Left cardiac atrium (tissue), 4 donors: ENCODE results near the gene OLFM2. TPM values are rescaled to one million over a fixed set of nuclear protein-coding genes. Genes with fewer than 3 reads are reported as not detected.

Experiments used
- ATAC-seq, 2 donors: fragments of 200-7000 bp; cut with Tn5 transposase; one replicate each; pipeline ENCODE4 v1.9.1; 2020; ENCODE audit warnings: mild to moderate bottlenecking in 2 of 2, moderate library complexity in 2 of 2
- DNase-seq: peaks from one replicate; pipeline ENCODE4 v3.0.0-alpha.2; 2020
- intact Hi-C, 2 donors: fragments of 100-400 bp; cut with DNase I; formaldehyde crosslinking; loops; one replicate each; pipeline versions ENCODE4 v1.14.1 to v1.15.1; 2022 to 2023
- total RNA-seq, 2 donors: library from RNA; stranded (reverse); fragmentation: NEBNext Ultra II Directional; extraction: Animal tissue kit (Norgen Biotek cat#: 25700); gene quantifications; one replicate each; pipeline ENCODE4 v1.2.1, GENCODE V29; 2021
- donor health status: DM: no; HTN: yes; CAD: no.
- donor health status: DM: no; HTN: yes; CAD: no; lungs with severe emphysema.
- donor health status: DM: yes; HTN: yes; CAD: no.
- donor health status: Dilated cardiomyopathy.

Gene OLFM2
- total RNA-seq, 2 donors from 2014 or later = 9.0 to 10.8 TPM

GRCh38 chr19:9875031-9875627 is 61.2 kb downstream of the OLFM2 start:
- DNase-seq = no peak
- ATAC-seq = no peak
- intact Hi-C loops = no loop called here

GRCh38 chr19:9872618-9873242 is 63.6 kb downstream of the OLFM2 start:
- intact Hi-C loops = no loop called here
- no peak for ATAC-seq
- DNase-seq = no peak

GRCh38 chr19:9871626-9872338 is 64.5 kb downstream of the OLFM2 start:
- intact Hi-C loops = no loop called here
- no peak for DNase-seq
- no peak for ATAC-seq

- ATAC-seq = no peak
- intact Hi-C loops = no loop called here
- DNase-seq = no peak
Measured at GRCh38 chr19:9868983-9869617, 67.2 kb downstream of the OLFM2 start.

- ATAC-seq = no peak
- intact Hi-C loops = no loop called here
Measured at GRCh38 chr19:9865732-9866501, 70.4 kb downstream of the OLFM2 start.

GRCh38 chr19:9863759-9864158 is 72.6 kb downstream of the OLFM2 start:
- ATAC-seq (no peak), DNase-seq (no peak)
- intact Hi-C loops = no loop called here

More at GRCh38 chr19:9865732-9866501, 70.4 kb downstream of the OLFM2 start:
- DNase-seq = no peak

GRCh38 chr19:9862938-9863337 is 73.4 kb downstream of the OLFM2 start:
- DNase-seq = no peak
- ATAC-seq = no peak

GRCh38 chr19:9861503-9861902 is 74.8 kb downstream of the OLFM2 start:
- DNase-seq (no peak), ATAC-seq (no peak)
- intact Hi-C loops = no loop called here

More at GRCh38 chr19:9862938-9863337, 73.4 kb downstream of the OLFM2 start:
- intact Hi-C loops = no loop called here

GRCh38 chr19:9860407-9860806 is 75.9 kb downstream of the OLFM2 start:
- intact Hi-C loops = no loop called here
- ATAC-seq = no peak

GRCh38 chr19:9858766-9859165 is 77.5 kb downstream of the OLFM2 start:
- DNase-seq = no peak
- intact Hi-C loops = no loop called here
- ATAC-seq = no peak

More at GRCh38 chr19:9860407-9860806, 75.9 kb downstream of the OLFM2 start:
- no peak for DNase-seq

- ATAC-seq = no peak
- no peak for DNase-seq
- intact Hi-C loops = no loop called here
Measured at GRCh38 chr19:9857920-9858746, 78.2 kb downstream of the OLFM2 start.

- ATAC-seq (no peak), DNase-seq (no peak)
Measured at GRCh38 chr19:9857076-9857721, 79.1 kb downstream of the OLFM2 start.

GRCh38 chr19:9856609-9857008 is 79.7 kb downstream of the OLFM2 start:
- intact Hi-C loops = no loop called here
- no peak for ATAC-seq
- no peak for DNase-seq

More at GRCh38 chr19:9857076-9857721, 79.1 kb downstream of the OLFM2 start:
- intact Hi-C loops = no loop called here

GRCh38 chr19:9854282-9854846 is 82.0 kb downstream of the OLFM2 start:
- DNase-seq (no peak), ATAC-seq (no peak)
- intact Hi-C loops = no loop called here

GRCh38 chr19:9850235-9850959 is 85.9 kb downstream of the OLFM2 start:
- no peak for ATAC-seq
- no peak for DNase-seq
- intact Hi-C loops = no loop called here

- ATAC-seq (no peak), DNase-seq (no peak)
- intact Hi-C loops = no loop called here
Measured at GRCh38 chr19:9849791-9850190, 86.5 kb downstream of the OLFM2 start.

GRCh38 chr19:9848762-9849161 is 87.6 kb downstream of the OLFM2 start:
- intact Hi-C loops = no loop called here
- DNase-seq (no peak), ATAC-seq (no peak)
